HepG2 (cell line): ENCODE results near the gene IQGAP2. TPM values are rescaled to one million over a fixed set of nuclear protein-coding genes. Genes with fewer than 3 reads are reported as not detected.

Source experiments
- ATAC-seq: fragments of 200-7000 bp; cut with Tn5 transposase; 3 replicates; pipeline ENCODE4 v1.9.1; 2020; ENCODE audit warnings: mild to moderate bottlenecking, moderate library complexity
- BruUV-seq: library from RNA; stranded (reverse); fragments of 400-500 nt; replicated peaks from 2 replicates; lab custom pipeline; 2021; lab: Mats Ljungman, UMichigan
- CTCF ChIA-PET: fragments of 300-600 bp; formaldehyde crosslinking; extraction: SDS; loops from one replicate; lab custom pipeline; 2021; ENCODE audit warnings: low total read pairs, inconsistent platforms, low intra/inter-chr PET ratio; lab: Yijun Ruan, JAX
- POLR2A ChIA-PET: fragments of 350-600 bp; sonication (Branson Sonifier 250); formaldehyde crosslinking; loops from one replicate; lab custom pipeline; 2020; ENCODE audit warnings: antibody characterized with exemption, inconsistent platforms; lab: Yijun Ruan, JAX
- DNase-seq: peaks from one replicate; pipeline ENCODE4 v3.0.0-alpha.2; 2015; ENCODE audit warnings: low spot score
- FAIRE-seq: peaks from 3 replicates; lab custom pipeline; 2011; peaks lifted over from hg19 to GRCh38; lab: Jason Lieb, UNC
- H2AFZ ChIP-seq: one replicate; pipeline ENCODE4 v1.6.1; 2011; ENCODE audit warnings: low read length, inconsistent platforms
- H3K27ac ChIP-seq: fragments of 300-600 bp; 3 replicates; pipeline ENCODE4 v1.8.0; 2011; ENCODE audit warnings: mixed run types, mild to moderate bottlenecking, mixed read lengths, low read length, inconsistent platforms; ENCODE audit not compliant: insufficient read depth; ENCODE audit errors: extremely low read length
- H3K27me3 ChIP-seq, 2 experiments: fragments of 200-600 bp in 1 of 2; 2 replicates in 1 of 2; 3 replicates in 1 of 2; pipeline versions ENCODE4 v1.6.0 to v1.8.0; 2011; ENCODE audit warnings: low read length in 2 of 2, mild to moderate bottlenecking in 2 of 2, moderate library complexity in 2 of 2, inconsistent platforms in 1 of 2; ENCODE audit not compliant: insufficient read depth in 2 of 2, control insufficient read depth in 1 of 2
- H3K36me3 ChIP-seq, 2 experiments: fragments of 200-600 bp in 1 of 2; replicated peaks in 1 of 2; 2 replicates in 1 of 2; 3 replicates in 1 of 2; pipeline versions ENCODE4 v1.5.1 to v1.8.0; 2011; ENCODE audit warnings: low read length in 2 of 2, inconsistent platforms in 1 of 2; ENCODE audit not compliant: insufficient read depth in 2 of 2, control insufficient read depth in 1 of 2
- H3K4me1 ChIP-seq: 2 replicates; pipeline ENCODE4 v1.5.1; 2012; ENCODE audit warnings: low read length, inconsistent platforms; ENCODE audit not compliant: insufficient read depth
- H3K4me2 ChIP-seq: 2 replicates; pipeline ENCODE4 v1.6.0; 2011; ENCODE audit warnings: low read depth, low read length, inconsistent platforms
- H3K4me3 ChIP-seq, 3 experiments: fragments of 200-600 bp in 1 of 3; sonication (generic), shearing (Covaris generic) in 1 of 3; replicated peaks in 1 of 3; 2 replicates each; pipeline ENCODE4 v1.5.1; 2011 to 2016; ENCODE audit warnings: low read length in 3 of 3, inconsistent platforms in 2 of 3, low read depth in 2 of 3, mild to moderate bottlenecking in 2 of 3, control low read depth in 1 of 3, mixed read lengths in 1 of 3; ENCODE audit not compliant: insufficient read depth in 1 of 3
- H3K79me2 ChIP-seq: one replicate; pipeline ENCODE4 v1.6.1; 2011; ENCODE audit warnings: low read length, inconsistent platforms; ENCODE audit not compliant: insufficient read depth
- H3K9ac ChIP-seq: 2 replicates; pipeline ENCODE4 v1.6.0; 2011; ENCODE audit warnings: mild to moderate bottlenecking, low read depth, low read length, inconsistent platforms; ENCODE audit not compliant: insufficient read depth
- H3K9me3 ChIP-seq: 2 replicates; pipeline ENCODE4 v1.5.1; 2012; ENCODE audit warnings: mild to moderate bottlenecking, low read length
- H4K20me1 ChIP-seq: 2 replicates; pipeline ENCODE4 v1.6.0; 2011; ENCODE audit warnings: inconsistent platforms, mild to moderate bottlenecking, low read length, moderate library complexity; ENCODE audit not compliant: insufficient read depth
- ARID4A ChIP-seq: sonication (generic); formaldehyde crosslinking; IDR thresholded peaks from 2 replicates; pipeline ENCODE4 v1.5.0; 2020; ENCODE audit warnings: mild to moderate bottlenecking, missing genetic modification reagents, borderline replicate concordance
- BHLHE40 ChIP-seq: IDR thresholded peaks from 2 replicates; pipeline ENCODE4 v1.6.1; 2011; ENCODE audit warnings: low read length, improper control_type of control experiment
- BORCS8-MEF2B ChIP-seq: sonication (generic); formaldehyde crosslinking; IDR thresholded peaks from 2 replicates; pipeline ENCODE4 v1.8.0; 2022; ENCODE audit warnings: mild to moderate bottlenecking, missing genetic modification reagents
- ELF3 ChIP-seq: IDR thresholded peaks from 2 replicates; pipeline ENCODE4 v1.6.1; 2016; ENCODE audit warnings: missing genetic modification reagents, missing compliant biosample characterization
- MAFK ChIP-seq, 2 experiments: IDR thresholded peaks in 1 of 2; conservative IDR thresholded peaks in 1 of 2; 2 replicates each; pipeline ENCODE4 v1.6.1; 2011; ENCODE audit warnings: improper control_type of control experiment in 2 of 2, low read length in 2 of 2
- MTF2 ChIP-seq: sonication (generic); formaldehyde crosslinking; IDR thresholded peaks from 2 replicates; pipeline ENCODE4 v1.5.0; 2020; ENCODE audit warnings: missing genetic modification reagents, borderline replicate concordance
- SOX6 ChIP-seq, 2 experiments: fragments of 450-650 bp in 1 of 2; sonication (generic) in 1 of 2; formaldehyde crosslinking in 1 of 2; IDR thresholded peaks; 2 replicates each; pipeline versions ENCODE4 v1.4.0 to v1.6.1; 2017 to 2020; ENCODE audit warnings: antibody characterized with exemption in 1 of 2, mild to moderate bottlenecking in 1 of 2, missing genetic modification reagents in 1 of 2
- SRSF4 ChIP-seq: fragments of 200-400 bp; formaldehyde crosslinking; IDR thresholded peaks from one replicate; pipeline ENCODE4 v1.6.1; 2018; ENCODE audit warnings: mild to moderate bottlenecking, low read depth, low read length, moderate library complexity; ENCODE audit not compliant: poor library complexity, severe bottlenecking
- ZNF362 ChIP-seq: sonication (generic); formaldehyde crosslinking; IDR thresholded peaks from 2 replicates; pipeline ENCODE4 v1.4.0; 2020; ENCODE audit warnings: missing genetic modification reagents, mild to moderate bottlenecking, borderline replicate concordance
- ZNF878 ChIP-seq: sonication (generic); formaldehyde crosslinking; IDR thresholded peaks from 2 replicates; pipeline ENCODE4 v1.8.1; 2023; ENCODE audit warnings: mild to moderate bottlenecking, missing genetic modification reagents, moderate library complexity
- WGBS: methylation state at CpG from one replicate; pipeline ENCODE4 v1.1.6; 2017; ENCODE audit warnings: low lambda C conversion rate; 5-methylcytosine and 5-hydroxymethylcytosine counted together
- in situ Hi-C: cut with HindIII; loops from 2 replicates; pipeline ENCODE4 v1.10.0; 2017; ENCODE audit warnings: low pct_unique_long_range_greater_than_20kb; ENCODE audit not compliant: extremely low pct_ligation_motif_present
- intact Hi-C: fragments of 100-400 bp; cut with micrococcal nuclease; formaldehyde crosslinking; loops from one replicate; pipeline ENCODE4 v1.10.0; 2022; ENCODE audit not compliant: unreplicated experiment
- polyA plus RNA-seq, 8 experiments: library from polyadenylated mRNA; depleted of rRNA in 3 of 8; stranded (reverse) in 7 of 8; unstranded in 1 of 8; fragments of >200 nt; fragmentation: Illumina TruSeq in 4 of 8; extraction: Trizol in 4 of 8; gene quantifications; 2 replicates each; pipeline versions ENCODE4 v1.2.1 to v1.2.3, GENCODE V29; 2011 to 2016; ENCODE audit warnings: low read depth in 4 of 8, missing spikeins in 1 of 8, mixed read lengths in 1 of 8; ENCODE audit not compliant: insufficient read depth in 1 of 8
- total RNA-seq, 5 experiments: library from RNA; depleted of rRNA; stranded (reverse); fragments of >200 nt; fragmentation: Illumina TruSeq; extraction: Trizol; gene quantifications; 2 replicates each; pipeline ENCODE4 v1.2.3, GENCODE V29; 2016; ENCODE audit warnings: low read depth in 1 of 5

Gene IQGAP2
- total and polyA plus RNA-seq, 2 of the 13 experiments (the other 11 are each of a cell fraction or from before 2014, with no cell fraction given) = 35.2 to 83.3 TPM

GRCh38 chr5:76690037-76690679 lies 287.1 kb downstream of the IQGAP2 start:
- ChIA-PET POLR2A (no interaction called here), CTCF (no interaction called here)
- FAIRE-seq (no peak), DNase-seq (no peak), ATAC-seq (no peak)
- H3K27ac ChIP-seq = no peak overlapping the region
- no TSS peak for BruUV-seq
- intact Hi-C loops = no loop called here
- no peaks in the 10 kb centered on the region for H4K20me1 ChIP-seq
- H3K4me2 ChIP-seq = no peak overlapping the region
- H3K36me3 ChIP-seq = peaks cover 0 to 6% of the 10 kb centered on the region in 2 experiments; a peak in 4 of 5 replicates
- no peaks in the 10 kb centered on the region for H3K9me3 ChIP-seq
- no peak for TF ChIP-seq SRSF4
- TF ChIP-seq MAFK (conservative IDR thresholded peaks at IDR 0.05 in 1 of 2, IDR thresholded peaks at IDR 0.05 in 1 of 2; ENCODE audit: low read length in 2 of 2) = no peak
- no peak for TF ChIP-seq MTF2 (CRISPR knock-in tag)
- no peak for TF ChIP-seq ZNF878 (CRISPR knock-in tag)
- no peak for TF ChIP-seq BORCS8-MEF2B (CRISPR knock-in tag)
- H3K79me2 ChIP-seq = no peaks in the 10 kb centered on the region
- WGBS = 97% methylated on average over 3 of the region's 3 CpGs
- no peaks in the 10 kb centered on the region for H3K27me3 ChIP-seq
- no peak overlapping the region for H3K4me3 ChIP-seq
- in situ Hi-C loops = no loop called here
- H2AFZ ChIP-seq = no peak overlapping the region
- H3K9ac ChIP-seq = no peak overlapping the region
- H3K4me1 ChIP-seq = peaks cover 22% of the 10 kb centered on the region

- no peak overlapping the region for H3K9ac ChIP-seq
- in situ Hi-C loops = no loop called here
- ChIA-PET CTCF (no interaction called here), POLR2A (interaction anchor here (0.6 kb wide), 1 partner anchor 87 kb away, joined by 3 read pairs; no protein-coding TSS in a partner anchor)
- intact Hi-C loops = no loop called here
- DNase-seq = peak; percentile 28
- H4K20me1 ChIP-seq = no peaks in the 10 kb centered on the region
- H3K4me1 ChIP-seq = peaks cover 15% of the 10 kb centered on the region
- ATAC-seq = peak; percentile 69
- H2AFZ ChIP-seq = no peak overlapping the region
- H3K79me2 ChIP-seq = no peaks in the 10 kb centered on the region
- H3K27me3 ChIP-seq = no peaks in the 10 kb centered on the region
- H3K9me3 ChIP-seq = no peaks in the 10 kb centered on the region
- no TSS peak for BruUV-seq
- WGBS = 75% methylated on average over 7 of the region's 7 CpGs
- H3K27ac ChIP-seq = no peak overlapping the region
- peaks cover 2 to 14% of the 10 kb centered on the region in 2 experiments; a peak in 4 of 5 replicates for H3K36me3 ChIP-seq
- H3K4me3 ChIP-seq = no peak overlapping the region
- no peak for FAIRE-seq
- no peak overlapping the region for H3K4me2 ChIP-seq
- TF ChIP-seq ZNF362 = no peak
- no peak for TF ChIP-seq ARID4A
- no peak for TF ChIP-seq ELF3
- peak; percentile 38; the same call in 1 of the 2 replicates for TF ChIP-seq BHLHE40
- TF ChIP-seq SOX6 (IDR thresholded peaks at IDR 0.05) = no peak
- peak; percentile 19; the same call in 1 of the 2 replicates for TF ChIP-seq SOX6 (CRISPR knock-in tag; IDR thresholded peaks at IDR 0.05)
Measured at GRCh38 chr5:76690704-76691466, 287.8 kb downstream of the IQGAP2 start.
